Gastroesophageal sphincter (tissue), 4 donors: ENCODE data around the gene CDHR5. TPM values are rescaled to one million over a fixed set of nuclear protein-coding genes. Genes with fewer than 3 reads are reported as not detected.

Experiments
- ATAC-seq: fragments of 150-250 bp; one replicate; pipeline ENCODE4 v1.9.1; 2016; ENCODE audit warnings: mild to moderate bottlenecking, moderate library complexity
- H3K27ac ChIP-seq, 4 donors: fragments of 200-600 bp; sonication (generic) in 3 of 4; 1 replicate in 3 of 4; 2 replicates in 1 of 4; pipeline ENCODE4 v1.5.1; 2016 to 2019
- H3K27me3 ChIP-seq: fragments of 200-600 bp; sonication (generic); one replicate; pipeline ENCODE4 v1.5.1; 2019
- H3K36me3 ChIP-seq, 2 donors: fragments of 200-600 bp; sonication (generic); one replicate each; pipeline ENCODE4 v1.5.1; 2019; ENCODE audit warnings: control low read depth in 1 of 2
- H3K4me1 ChIP-seq, 3 donors: fragments of 200-600 bp; sonication (generic); 1 replicate in 2 of 3; 2 replicates in 1 of 3; pipeline ENCODE4 v1.5.1; 2016 to 2019; ENCODE audit warnings: control low read depth in 2 of 3
- H3K4me3 ChIP-seq, 2 donors: fragments of 200-600 bp; sonication (generic); one replicate each; pipeline ENCODE4 v1.5.1; 2019; ENCODE audit warnings: mild to moderate bottlenecking in 1 of 2, moderate library complexity in 1 of 2
- H3K9me3 ChIP-seq, 3 donors: fragments of 200-600 bp; sonication (generic); one replicate each; pipeline ENCODE4 v1.5.1; 2017 to 2019; ENCODE audit warnings: control low read depth in 2 of 3
- CTCF ChIP-seq, 4 experiments: fragments of 200-600 bp in 2 of 4; fragments of 450-650 bp in 2 of 4; sonication (generic) in 1 of 4; IDR thresholded peaks; one replicate each; pipeline ENCODE4 v1.5.1; 2017 to 2019; ENCODE audit warnings: antibody characterized with exemption in 4 of 4, mild to moderate bottlenecking in 2 of 4, moderate library complexity in 2 of 4
- EP300 ChIP-seq: sonication (generic); formaldehyde crosslinking; IDR thresholded peaks from one replicate; pipeline ENCODE4 v1.6.1; 2017; ENCODE audit warnings: antibody characterized with exemption, mild to moderate bottlenecking
- POLR2A ChIP-seq, 2 donors: fragments of 450-650 bp; IDR thresholded peaks; one replicate each; pipeline ENCODE4 v1.6.1; 2017; ENCODE audit warnings: antibody characterized with exemption in 2 of 2, mild to moderate bottlenecking in 2 of 2, moderate library complexity in 1 of 2
- POLR2AphosphoS5 ChIP-seq: sonication (generic); formaldehyde crosslinking; IDR thresholded peaks from one replicate; pipeline ENCODE4 v1.6.1; 2017; ENCODE audit warnings: antibody characterized with exemption
- WGBS, 2 donors: methylation state at CpG; one replicate each; pipeline ENCODE4 v1.1.5; 2018; ENCODE audit warnings: low coverage in 1 of 2; 5-methylcytosine and 5-hydroxymethylcytosine counted together
- total RNA-seq, 4 donors: library from RNA; depleted of rRNA; stranded (reverse); fragments of >200 nt; gene quantifications; one replicate each; pipeline ENCODE4 v1.1.0, GENCODE V29; 2016

CDHR5 gene
- total RNA-seq, 4 donors from 2014 or later: not detected

- no peaks in the 10 kb centered on the region for H3K9me3 ChIP-seq
- no peak overlapping the region for H3K27ac ChIP-seq
- no CpG with 5 or more reads among the region's 22 CpGs for WGBS, 2 donors
- no peak for ATAC-seq
- peaks cover 6% of the 10 kb centered on the region for H3K27me3 ChIP-seq
- TF ChIP-seq CTCF (IDR thresholded peaks at IDR 0.05): no peak
- TF ChIP-seq POLR2AphosphoS5: no peak
- TF ChIP-seq EP300: no peak
- TF ChIP-seq POLR2A (IDR thresholded peaks at IDR 0.05): no peak
- H3K36me3 ChIP-seq: peaks cover 0 to 57% of the 10 kb centered on the region in 2 donors
- H3K4me3 ChIP-seq: no peak overlapping the region
- H3K4me1 ChIP-seq: peaks cover 0 to 20% (median 12%) of the 10 kb centered on the region in 3 donors
These were observed 5.1 kb downstream of the CDHR5 start for GRCh38 chr11:619628-620050.

- no peaks in the 10 kb centered on the region for H3K9me3 ChIP-seq
- H3K36me3 ChIP-seq: peaks cover 0 to 55% of the 10 kb centered on the region in 2 donors
- H3K27ac ChIP-seq: no peak overlapping the region
- H3K4me1 ChIP-seq: peaks cover 0 to 26% (median 18%) of the 10 kb centered on the region in 3 donors
- 100% methylated on average over 1 of the region's 24 CpGs; no CpG with 5 or more reads in 1 of the 2 donors for WGBS, 2 donors
- peaks cover under 1% of the 10 kb centered on the region for H3K27me3 ChIP-seq
- TF ChIP-seq POLR2AphosphoS5 (no peak), POLR2A (IDR thresholded peaks at IDR 0.05) (no peak), EP300 (no peak), CTCF (IDR thresholded peaks at IDR 0.05) (no peak)
- no peak overlapping the region for H3K4me3 ChIP-seq
- no peak for ATAC-seq
These were observed 5.7 kb downstream of the CDHR5 start for GRCh38 chr11:618856-619627.

- Histone ChIP-seq H3K36me3 (peaks cover 0 to 57% of the 10 kb centered on the region in 2 donors), H3K4me3 (no peak overlapping the region), H3K27ac (no peak overlapping the region), H3K9me3 (no peaks in the 10 kb centered on the region), H3K27me3 (no peaks in the 10 kb centered on the region), H3K4me1 (peaks cover 0 to 35% (median 24%) of the 10 kb centered on the region in 3 donors)
- 80% methylated on average over 1 of the region's 25 CpGs; no CpG with 5 or more reads in 1 of the 2 donors for WGBS, 2 donors
- ATAC-seq: no peak
- TF ChIP-seq POLR2AphosphoS5: no peak
- TF ChIP-seq EP300: no peak
- no peak for TF ChIP-seq POLR2A (IDR thresholded peaks at IDR 0.05)
- no peak for TF ChIP-seq CTCF (IDR thresholded peaks at IDR 0.05)
These were observed 6.7 kb downstream of the CDHR5 start for GRCh38 chr11:617912-618682.

DNA sequence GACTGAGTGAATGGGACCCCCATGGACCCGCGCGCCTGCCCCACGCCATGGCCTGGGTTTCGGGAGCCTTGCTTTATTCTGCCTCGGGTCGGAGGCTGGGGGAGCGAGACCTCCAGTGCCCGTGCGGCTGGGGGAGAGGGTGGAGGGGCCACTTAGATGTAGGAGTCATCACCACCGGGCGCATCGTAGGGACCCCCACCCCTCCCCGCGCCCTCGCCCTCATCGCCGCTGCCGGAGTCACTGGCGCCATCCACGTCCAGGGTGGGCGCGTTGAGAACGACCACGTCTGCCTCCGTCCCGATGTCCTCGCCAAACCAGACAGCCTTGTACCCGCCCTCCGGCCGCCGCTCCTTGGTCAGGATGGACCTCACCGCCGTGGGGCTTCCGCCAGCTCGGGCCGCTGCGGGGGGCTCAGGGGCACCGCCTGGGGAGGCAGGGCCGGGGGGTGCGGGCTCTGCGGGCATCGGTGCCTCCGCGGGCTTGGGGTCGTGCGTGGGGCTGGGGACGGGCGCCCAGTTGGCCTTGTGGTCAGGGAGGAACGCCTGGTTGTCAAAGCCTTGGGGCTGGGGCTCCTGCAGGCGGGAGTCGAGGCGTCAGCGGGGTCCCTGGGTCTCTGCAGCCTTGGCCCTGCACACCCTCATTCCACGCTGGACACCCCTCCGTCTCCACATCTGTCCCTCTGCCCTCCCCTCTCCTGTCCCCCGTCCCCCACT lies 7.4 kb downstream of the CDHR5 start:
- Histone ChIP-seq H3K27me3 (no peaks in the 10 kb centered on the region), H3K27ac (no peak overlapping the region), H3K4me3 (no peak overlapping the region), H3K9me3 (no peaks in the 10 kb centered on the region), H3K4me1 (peaks cover 0 to 43% (median 28%) of the 10 kb centered on the region in 3 donors), H3K36me3 (peaks cover 0 to 57% of the 10 kb centered on the region in 2 donors)
- TF ChIP-seq POLR2A (IDR thresholded peaks at IDR 0.05) (no peak), EP300 (no peak), CTCF (IDR thresholded peaks at IDR 0.05) (no peak), POLR2AphosphoS5 (no peak)
- ATAC-seq: no peak
- 88% methylated on average over 19 of the region's 57 CpGs; no CpG with 5 or more reads in 1 of the 2 donors for WGBS, 2 donors
